ENCODE data around the gene GPR157. TPM values are rescaled to one million over a fixed set of nuclear protein-coding genes. Genes with fewer than 3 reads are reported as not detected.

The GPR157 gene
- total and polyA plus RNA-seq, 2 of the 13 experiments (the other 11 are each of a cell fraction or from before 2014, with no cell fraction given), result 10.1 to 19.2 TPM

GRCh38 chr1:9128520-9129265 is at the start of gene GPR157 (continued):
- TF ChIP-seq ARID4A (CRISPR knock-in tag; IDR thresholded peaks at IDR 0.05; ENCODE audit: borderline replicate concordance) (peak; percentile 67; the same call in 1 of the 2 replicates), ZNF776 (CRISPR knock-in tag; IDR thresholded peaks at IDR 0.05) (0 out of 2 replicates have a peak, but pooled peaks have one; percentile 69), NR2F2 (IDR thresholded peaks at IDR 0.05; ENCODE audit: borderline replicate concordance, low read depth) (no peak; the same call in 1 of the 2 replicates), TP53 (CRISPR knock-in tag; conservative IDR thresholded peaks at IDR 0.05) (no peak), TFE3 (CRISPR knock-in tag; IDR thresholded peaks at IDR 0.05) (peak; percentile 47; the same call in 1 of the 2 replicates), CREB3 (CRISPR knock-in tag; IDR thresholded peaks at IDR 0.05) (0 out of 2 replicates have a peak, but pooled peaks have one; percentile 69), ZNF30 (CRISPR knock-in tag; IDR thresholded peaks at IDR 0.05) (no peak), SKI (IDR thresholded peaks at IDR 0.05; ENCODE audit: partially characterized antibody) (peak; percentile 84), SMARCC2 (IDR thresholded peaks at IDR 0.05) (no peak), ZNF574 (CRISPR knock-in tag; IDR thresholded peaks at IDR 0.05) (peak; percentile 43; the same call in 1 of the 2 replicates), TAF1 (CRISPR knock-in tag; IDR thresholded peaks at IDR 0.05) (peak; percentile 63), ZNF10 (CRISPR knock-in tag; IDR thresholded peaks at IDR 0.05; ENCODE audit: borderline replicate concordance, low read depth) (no peak), ZNF800 (CRISPR knock-in tag; IDR thresholded peaks at IDR 0.05) (peak; percentile 89; the same call in 1 of the 2 replicates)

All from HepG2 (cell line).